Measurements from ENCODE around the gene PGGT1B. TPM values are rescaled to one million over a fixed set of nuclear protein-coding genes. Genes with fewer than 3 reads are reported as not detected.
A peak's percentile ranks its signal among the peaks of the same experiment; 100 is the strongest.
"Not testable (repeated sequence)": the region's sequence is repeated elsewhere in the genome, so short reads cannot be mapped to it uniquely, and the experiment has no call there.

The PGGT1B gene
- polyA plus RNA-seq, 1 donor = 19.5 TPM

GRCh38 chr5:115257981-115258380, 4.7 kb downstream of the PGGT1B start:
- no peak for DNase-seq

DNA sequence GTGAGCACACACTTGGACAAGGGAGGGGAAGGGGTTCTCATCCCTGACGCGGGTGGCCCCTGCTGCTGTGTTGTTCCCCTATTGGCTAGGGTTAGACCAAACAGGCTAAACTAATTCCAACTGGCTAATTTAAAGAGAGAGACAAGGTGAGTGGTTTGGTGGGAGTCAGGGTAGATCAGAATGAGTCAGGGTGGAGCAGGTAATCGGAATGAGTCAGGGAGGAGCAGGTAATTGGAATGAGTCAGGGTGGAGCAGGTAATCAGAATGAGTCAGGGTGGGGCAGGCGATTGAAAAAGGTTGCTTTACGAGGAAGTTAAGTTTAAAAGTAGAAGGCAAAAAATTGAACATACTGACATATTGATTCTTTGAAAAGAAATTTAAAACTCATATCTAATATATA, 13.3 kb downstream of the PGGT1B start:
- not testable (repeated sequence) for DNase-seq

GRCh38 chr5:115246361-115246991, 16.2 kb downstream of the PGGT1B start:
- DNase-seq = peak; percentile 14

GRCh38 chr5:115243412-115243811, 19.3 kb downstream of the PGGT1B start:
- DNase-seq = no peak

- DNase-seq = no peak
Observed at GRCh38 chr5:115241881-115242642, 20.6 kb downstream of the PGGT1B start.

GRCh38 chr5:115237066-115237465, 25.6 kb downstream of the PGGT1B start:
- no peak for DNase-seq

- no peak for DNase-seq
Observed at GRCh38 chr5:115236599-115236998, 26.1 kb downstream of the PGGT1B start.

- no peak for DNase-seq
Observed at GRCh38 chr5:115231598-115231997, 31.1 kb downstream of the PGGT1B start.

GRCh38 chr5:115229606-115230005, 33.1 kb downstream of the PGGT1B start:
- DNase-seq = no peak

DNA sequence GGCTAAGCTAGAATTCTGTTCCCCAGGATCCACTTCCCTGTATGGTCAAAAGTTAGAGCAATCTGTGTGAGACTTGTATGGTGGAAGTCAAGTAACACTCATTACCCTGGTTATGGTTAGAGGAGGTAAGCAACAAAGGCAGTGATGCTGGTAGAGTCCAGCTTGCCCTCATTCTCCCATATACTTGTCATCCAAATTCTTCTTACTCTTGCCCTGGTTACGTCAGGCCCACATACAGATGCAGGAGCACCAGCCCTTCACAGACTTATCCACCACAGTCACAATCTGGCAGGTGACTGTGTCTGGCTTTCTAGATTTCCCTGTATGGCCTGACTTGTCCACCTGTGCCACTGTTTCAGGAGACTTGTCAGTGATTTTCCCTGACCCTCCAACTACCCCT, 35.4 kb downstream of the PGGT1B start:
- DNase-seq = no peak

- DNase-seq = no peak
Observed at GRCh38 chr5:115214541-115214940, 48.1 kb downstream of the PGGT1B start.

DNA sequence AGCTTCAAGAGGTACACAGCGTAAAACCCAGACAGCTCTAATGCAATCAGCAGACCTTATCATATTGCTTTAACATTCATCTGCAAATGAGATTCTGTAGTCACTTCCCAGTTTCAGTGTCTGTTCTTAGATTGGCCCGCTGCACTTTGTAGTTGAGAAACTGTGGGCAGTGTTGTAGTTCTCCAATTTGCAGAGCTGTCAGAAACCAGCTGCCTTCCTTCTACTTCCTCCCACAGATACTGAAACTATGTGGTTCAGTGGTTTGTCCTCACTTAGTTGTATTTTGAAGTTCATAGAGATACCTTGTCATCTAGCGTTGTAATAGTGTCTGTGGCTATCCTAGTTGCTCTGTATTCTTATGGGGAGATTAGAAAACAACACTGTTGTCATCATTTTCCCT, 53.4 kb downstream of the PGGT1B start:
- peak; percentile 11 for DNase-seq

- no peak for DNase-seq
Observed at GRCh38 chr5:115202952-115203351, 59.7 kb downstream of the PGGT1B start.

DNA sequence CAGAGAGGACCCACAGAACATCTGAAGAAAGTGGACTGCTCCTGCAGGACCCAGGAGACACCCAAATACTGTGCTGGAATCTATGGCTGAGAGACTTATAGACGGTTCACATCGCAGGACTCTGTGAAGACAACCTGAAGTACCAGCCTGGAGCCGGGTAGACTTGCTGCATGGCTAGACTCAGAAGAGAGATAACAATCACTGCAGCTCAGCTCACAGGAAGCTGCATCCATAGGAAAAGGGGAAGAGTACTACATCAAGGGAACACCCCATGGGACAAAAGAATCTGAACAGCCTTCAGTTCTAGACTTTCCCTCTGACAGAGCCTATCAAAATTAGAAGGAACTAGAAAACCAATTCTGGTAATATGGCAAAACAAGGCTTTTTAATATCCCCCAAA, 66.5 kb downstream of the PGGT1B start:
- DNase-seq = no peak

GRCh38 chr5:115194676-115195075, 68.0 kb downstream of the PGGT1B start:
- DNase-seq = no peak

GRCh38 chr5:115193295-115193694, 69.4 kb downstream of the PGGT1B start:
- DNase-seq = no peak

GRCh38 chr5:115192098-115192497, 70.6 kb downstream of the PGGT1B start:
- DNase-seq = no peak

DNA sequence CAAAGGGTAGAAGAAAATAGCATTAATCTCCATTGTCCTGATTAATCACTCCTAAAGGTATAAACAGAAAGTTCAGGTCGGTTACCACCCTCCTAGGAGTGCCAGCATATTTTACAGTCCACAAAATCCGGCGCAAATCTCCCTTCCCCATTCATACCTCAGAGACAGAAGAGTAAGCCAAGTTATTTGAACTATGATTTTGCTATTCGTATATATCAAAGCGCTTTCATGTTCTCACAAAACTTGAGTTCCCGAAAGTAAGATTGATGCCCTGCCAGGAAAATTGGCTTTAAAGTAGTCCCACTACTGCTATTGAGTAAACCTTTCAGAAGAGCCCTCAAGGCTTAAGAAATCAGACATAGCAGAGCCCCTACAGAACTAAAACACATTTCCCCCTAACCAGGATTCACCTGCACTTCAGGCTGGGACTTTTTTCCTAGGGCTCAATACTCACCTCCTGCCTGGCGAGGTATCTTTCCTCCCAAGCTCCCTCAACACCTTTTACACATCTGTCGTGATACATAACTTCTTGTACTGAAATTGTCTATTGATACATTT, 71.1 kb downstream of the PGGT1B start:
- no peak for DNase-seq

GRCh38 chr5:115190388-115190787, 72.3 kb downstream of the PGGT1B start:
- no peak for DNase-seq

DNA sequence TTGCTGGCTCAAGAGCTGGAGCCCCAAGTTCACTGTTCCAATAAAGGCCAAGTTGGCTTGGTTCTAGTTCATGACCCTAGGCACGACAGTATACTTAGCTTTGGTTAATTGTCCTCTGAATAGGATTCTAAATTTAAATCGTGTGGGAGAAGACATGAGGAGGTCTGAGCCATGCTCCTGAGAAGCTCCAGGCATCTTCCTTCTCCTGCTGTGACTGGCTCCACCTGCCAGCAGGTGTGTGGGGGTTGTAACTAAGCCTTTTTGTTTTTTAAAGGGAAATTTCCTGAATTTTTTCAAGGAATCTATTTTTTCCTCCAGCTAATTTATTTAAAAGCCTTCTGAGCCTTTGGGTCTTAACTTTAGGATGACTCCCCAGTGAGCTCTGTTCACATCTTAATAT, 72.8 kb downstream of the PGGT1B start:
- no peak for DNase-seq

DNA sequence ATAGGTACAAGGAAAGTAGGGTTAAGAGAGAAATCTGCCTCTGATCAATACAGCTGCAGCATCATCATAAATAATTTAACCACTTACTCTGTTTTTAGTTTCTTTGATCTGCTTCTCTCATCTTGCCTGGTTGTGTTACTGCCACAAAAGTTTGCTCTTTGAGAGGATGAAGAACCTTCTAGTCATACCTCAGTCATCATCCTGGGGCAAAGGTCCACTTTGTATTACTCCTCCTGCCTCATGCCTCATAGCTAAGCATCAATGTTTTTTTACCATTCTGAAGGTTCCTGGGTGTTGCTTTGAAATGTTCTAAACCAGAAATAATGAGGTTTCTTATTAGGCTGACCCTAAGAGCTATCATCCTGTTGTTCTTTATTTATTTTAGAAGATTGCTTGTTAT, 75.9 kb downstream of the PGGT1B start:
- no peak for DNase-seq

DNA sequence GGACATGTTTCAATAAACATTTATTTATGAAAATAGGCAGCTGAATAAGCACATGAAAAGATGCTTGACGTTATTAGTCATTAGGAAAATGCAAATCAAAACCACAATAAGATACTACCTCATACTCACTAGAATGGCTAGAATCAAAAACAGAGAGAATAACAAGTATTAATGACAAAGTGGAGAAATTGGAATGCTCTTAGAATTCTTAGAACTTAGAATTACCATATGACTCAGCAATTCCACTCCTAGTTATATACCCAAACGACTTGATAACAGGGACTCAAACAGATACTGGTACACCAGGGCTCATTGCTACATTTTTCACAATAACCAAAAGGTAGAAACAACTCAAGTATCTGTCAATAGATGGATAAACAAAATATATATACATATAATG, 77.9 kb downstream of the PGGT1B start:
- no peak for DNase-seq

DNA sequence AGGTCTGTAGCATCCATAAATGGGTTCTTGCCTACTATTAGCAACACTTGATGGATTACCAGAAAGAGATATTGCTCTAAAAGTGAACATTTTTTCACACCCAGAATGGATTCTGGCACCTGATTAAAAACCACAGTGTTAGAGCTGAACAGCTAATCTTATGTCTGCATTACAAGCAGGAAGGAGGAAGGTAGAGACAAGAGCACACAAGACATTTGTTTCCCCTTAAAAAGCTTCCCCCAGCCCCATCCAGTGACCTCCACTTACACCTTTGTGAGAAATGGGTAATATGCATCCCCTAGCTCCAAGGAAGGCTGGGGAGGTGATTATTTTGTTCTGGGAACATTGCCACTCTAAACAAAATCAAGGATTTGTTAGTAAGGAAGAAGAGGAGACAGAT, 80.9 kb downstream of the PGGT1B start:
- DNase-seq = no peak

DNA sequence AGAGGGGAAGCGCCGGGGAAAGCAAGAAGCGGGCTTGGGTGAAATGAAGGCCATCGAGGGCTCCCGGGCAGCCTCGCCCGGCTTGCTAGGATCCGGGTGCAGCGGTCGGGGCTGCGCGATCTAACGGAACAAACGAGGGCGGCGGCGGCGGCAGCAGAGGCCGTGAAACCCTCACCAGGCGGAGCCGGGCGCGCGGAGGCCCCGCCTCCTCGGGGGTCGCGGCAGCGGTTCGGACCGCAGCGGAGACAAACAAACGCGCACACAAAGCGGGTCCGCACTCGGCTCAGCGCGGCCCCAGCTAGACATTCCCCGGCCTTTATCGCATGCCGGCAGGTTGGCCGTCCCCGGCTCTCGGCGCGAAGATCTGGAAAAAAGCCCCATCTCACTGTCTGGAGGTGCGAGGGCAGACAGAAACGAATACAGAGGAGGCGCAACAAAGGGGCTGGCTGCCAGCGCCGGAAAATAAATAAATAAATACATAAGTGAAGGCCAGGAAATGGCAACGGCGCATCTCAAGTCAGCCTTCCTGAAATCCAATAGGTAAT, 82.4 kb downstream of the PGGT1B start:
- DNase-seq = no peak
